K562 (cell line): ENCODE data around the gene ALDH3B2. TPM values are rescaled to one million over a fixed set of nuclear protein-coding genes. Genes with fewer than 3 reads are reported as not detected.
A peak's percentile ranks its signal among the peaks of the same experiment; 100 is the strongest.

Source experiments
- C11orf30 ChIP-seq: fragments of 450-650 bp; IDR thresholded peaks from 2 replicates; pipeline ENCODE4 v1.6.1; 2016; ENCODE audit warnings: low read depth, mild to moderate bottlenecking
- CREB3 ChIP-seq: fragments of 450-650 bp; conservative IDR thresholded peaks from 2 replicates; pipeline ENCODE4 v1.6.1; 2016; ENCODE audit warnings: missing genetic modification characterization, low read depth, mild to moderate bottlenecking, missing compliant biosample characterization, moderate library complexity
- EP400 ChIP-seq: fragments of 450-650 bp; IDR thresholded peaks from 2 replicates; pipeline ENCODE4 v1.6.1; 2017; ENCODE audit warnings: antibody characterized with exemption, mild to moderate bottlenecking, moderate library complexity
- HDGF ChIP-seq: fragments of 450-650 bp; IDR thresholded peaks from 2 replicates; pipeline ENCODE4 v1.6.1; 2016
- MAX ChIP-seq: sonication (generic); formaldehyde crosslinking; IDR thresholded peaks from 2 replicates; pipeline ENCODE4 v1.9.0; 2022; ENCODE audit warnings: mild to moderate bottlenecking, missing genetic modification reagents
- MECOM ChIP-seq: fragments of 250-450 bp; sonication (Bioruptor Pico); IDR thresholded peaks from 2 replicates; pipeline ENCODE4 v1.8.0; 2022; ENCODE audit warnings: inconsistent platforms
- NCOA2 ChIP-seq, 2 experiments: fragments of 450-650 bp; IDR thresholded peaks; 2 replicates each; pipeline ENCODE4 v1.6.1; 2018; ENCODE audit warnings: mild to moderate bottlenecking in 2 of 2, moderate library complexity in 1 of 2; ENCODE audit not compliant: partially characterized antibody in 2 of 2
- POLR2AphosphoS5 ChIP-seq: IDR thresholded peaks from 2 replicates; pipeline ENCODE4 v1.6.1; 2011; ENCODE audit warnings: mild to moderate bottlenecking, low read depth, low read length, moderate library complexity; ENCODE audit not compliant: control insufficient read depth, insufficient read depth
- POLR3G ChIP-seq: IDR thresholded peaks from 2 replicates; pipeline ENCODE4 v1.6.1; 2011; ENCODE audit not compliant: insufficient read length, insufficient replicate concordance; ENCODE audit errors: extremely low read depth
- PTTG1 ChIP-seq: fragments of 450-650 bp; IDR thresholded peaks from 2 replicates; pipeline ENCODE4 v1.6.1; 2016; ENCODE audit warnings: low read depth, mild to moderate bottlenecking, missing genetic modification characterization, missing compliant biosample characterization
- RBFOX2 ChIP-seq: fragments of 200-400 bp; formaldehyde crosslinking; IDR thresholded peaks from 2 replicates; pipeline ENCODE4 v1.6.1; 2017; ENCODE audit warnings: low read depth, mild to moderate bottlenecking, low read length, moderate library complexity
- REST ChIP-seq, 2 experiments: fragments of 450-650 bp; formaldehyde crosslinking in 1 of 2; IDR thresholded peaks; 2 replicates each; pipeline versions ENCODE4 v1.4.0 to v1.6.1; 2014 to 2020; ENCODE audit warnings: mild to moderate bottlenecking in 2 of 2, borderline replicate concordance in 1 of 2, low read depth in 1 of 2
- ZC3H11A ChIP-seq: IDR thresholded peaks from 2 replicates; pipeline ENCODE4 v1.6.1; 2012; ENCODE audit warnings: low read depth, low read length, improper control_type of control experiment
- ZHX1 ChIP-seq: fragments of 150-350 bp; conservative IDR thresholded peaks from 2 replicates; pipeline ENCODE4 v1.6.1; 2014; ENCODE audit warnings: low read length
- ZNF445 ChIP-seq: fragments of 250-450 bp; sonication (Bioruptor Pico); IDR thresholded peaks from 2 replicates; pipeline ENCODE4 v1.4.0; 2020; ENCODE audit warnings: low read depth, mild to moderate bottlenecking, moderate library complexity
- polyA plus RNA-seq, 8 experiments: library from polyadenylated mRNA; depleted of rRNA in 4 of 8; stranded (reverse) in 5 of 8; unstranded in 3 of 8; fragments of >200 nt; fragmentation: Nextera tagmentation in 2 of 8; fragmentation: Illumina TruSeq in 1 of 8; extraction: Ambion mirVana in 2 of 8; extraction: Trizol in 1 of 8; gene quantifications; 2 replicates each; pipeline versions ENCODE4 v1.2.1 to v1.2.3, GENCODE V29; 2011 to 2014; ENCODE audit warnings: inconsistent platforms in 1 of 8, missing spikeins in 1 of 8
- total RNA-seq, 7 experiments: library from RNA; depleted of rRNA in 6 of 7; stranded (reverse); fragments of >200 nt in 6 of 7; fragmentation: Illumina TruSeq in 2 of 7; extraction: Trizol in 2 of 7; gene quantifications; 2 replicates each; pipeline versions ENCODE4 v1.2.1 to v1.2.3, GENCODE V29; 2011 to 2021; ENCODE audit warnings: low replicate concordance in 1 of 7

ALDH3B2 gene
- total and polyA plus RNA-seq, 9 of the 15 experiments (the other 6 are each of a cell fraction or from before 2014, with no cell fraction given): not detected

DNA sequence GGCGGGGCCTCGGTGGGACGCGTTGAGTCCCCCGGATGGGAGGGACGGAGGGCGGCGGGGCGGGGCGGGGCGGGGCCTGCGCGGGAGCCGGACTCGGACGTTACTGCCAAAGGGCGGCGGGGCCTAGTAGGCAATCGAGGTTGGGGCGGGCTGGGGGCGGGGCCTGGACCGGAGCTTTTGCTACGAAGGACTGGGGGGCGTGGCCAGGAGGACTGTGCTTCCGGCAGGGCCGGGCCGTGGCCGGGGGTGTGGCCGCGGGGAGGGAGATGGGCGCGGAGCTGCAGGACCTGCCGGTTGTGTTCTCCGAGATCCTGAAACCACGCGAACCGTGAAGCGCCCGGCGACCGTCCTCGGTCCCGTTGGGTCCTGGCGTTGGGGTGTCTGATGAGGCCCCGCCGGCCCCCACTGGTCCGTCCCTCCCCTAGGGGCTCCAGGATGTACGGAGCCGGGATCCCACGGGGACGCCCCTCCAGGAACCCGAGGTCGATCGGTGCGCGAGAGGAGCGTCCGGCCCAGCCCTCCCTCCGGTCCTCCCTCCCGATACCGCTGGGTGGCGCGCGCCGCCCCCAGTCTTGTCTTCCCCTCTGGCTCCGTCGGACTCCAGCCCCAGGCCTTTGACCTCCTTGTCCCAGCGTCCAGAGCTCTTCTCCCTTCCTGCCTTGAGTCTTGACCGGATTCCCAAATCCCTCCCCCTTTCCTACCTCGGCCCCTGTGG is 44.0 kb downstream of the ALDH3B2 start (continued):
- no peak for TF ChIP-seq ZHX1
- no peak for TF ChIP-seq ZNF445 (CRISPR knock-in tag)
- no peak for TF ChIP-seq MECOM
- 0 out of 2 replicates have a peak, but pooled peaks have one; percentile 42 for TF ChIP-seq ZC3H11A
- peak; percentile 70 for TF ChIP-seq RBFOX2
- TF ChIP-seq CREB3: no peak
- TF ChIP-seq PTTG1: no peak
- no peak for TF ChIP-seq NCOA2 (IDR thresholded peaks at IDR 0.05; ENCODE audit: partially characterized antibody in 2 of 2)
- TF ChIP-seq REST (IDR thresholded peaks at IDR 0.05; ENCODE audit: borderline replicate concordance): peak; percentile 67; the same call in 1 of the 2 replicates
- no peak for TF ChIP-seq REST (CRISPR knock-in tag; IDR thresholded peaks at IDR 0.05; ENCODE audit: low read depth)
- peak; percentile 44; the same call in 1 of the 2 replicates for TF ChIP-seq EP400
- peak; percentile 50 for TF ChIP-seq MAX (CRISPR knock-in tag)
- peak; percentile 44 for TF ChIP-seq C11orf30
- TF ChIP-seq POLR2AphosphoS5: peak; percentile 59; the same call in 1 of the 2 replicates
- no peak for TF ChIP-seq POLR3G
- no peak for TF ChIP-seq HDGF
